ENCODE results near the gene SELENOM.
"Not testable (repeated sequence)": the region's sequence is repeated elsewhere in the genome, so short reads cannot be mapped to it uniquely, and the experiment has no call there.

Gene SELENOM

GRCh38 chr22:31130873-31131272 lies 23.5 kb upstream of the SELENOM start:
- DNase-seq (ENCODE audit: low read depth) = no peak

- no peak for DNase-seq (ENCODE audit: low read depth)
Measured at GRCh38 chr22:31128156-31128555, 20.8 kb upstream of the SELENOM start.

- no peak for DNase-seq (ENCODE audit: low read depth)
Measured at GRCh38 chr22:31127181-31127772, 19.9 kb upstream of the SELENOM start.

GRCh38 chr22:31126869-31127175 lies 19.5 kb upstream of the SELENOM start:
- no peak for DNase-seq (ENCODE audit: low read depth)

GRCh38 chr22:31126128-31126868 lies 18.9 kb upstream of the SELENOM start:
- DNase-seq (ENCODE audit: low read depth) = no peak

GRCh38 chr22:31125521-31126117 lies 18.3 kb upstream of the SELENOM start:
- DNase-seq (ENCODE audit: low read depth) = no peak

- no peak for DNase-seq (ENCODE audit: low read depth)
Measured at GRCh38 chr22:31124811-31125465, 17.6 kb upstream of the SELENOM start.

- no peak for DNase-seq (ENCODE audit: low read depth)
Measured at GRCh38 chr22:31124290-31124689, 16.9 kb upstream of the SELENOM start.

- no peak for DNase-seq (ENCODE audit: low read depth)
Measured at GRCh38 chr22:31123292-31123602, 15.9 kb upstream of the SELENOM start.

GRCh38 chr22:31122532-31123291 lies 15.3 kb upstream of the SELENOM start, which contains the start of gene INPP5J:
TSS of gene INPP5J (plus strand) at chr22:31122966. CDS start at chr22:31123015, 49 bp downstream.
- no peak for DNase-seq (ENCODE audit: low read depth)

- DNase-seq (ENCODE audit: low read depth) = no peak
Measured at GRCh38 chr22:31122196-31122531, 14.8 kb upstream of the SELENOM start.

GRCh38 chr22:31121403-31121802 lies 14.0 kb upstream of the SELENOM start:
- no peak for DNase-seq (ENCODE audit: low read depth)

GRCh38 chr22:31120642-31121041 lies 13.3 kb upstream of the SELENOM start:
- DNase-seq (ENCODE audit: low read depth) = no peak

- DNase-seq (ENCODE audit: low read depth) = no peak
Measured at GRCh38 chr22:31120230-31120629, 12.9 kb upstream of the SELENOM start.

- no peak for DNase-seq (ENCODE audit: low read depth)
Measured at GRCh38 chr22:31119026-31119717, 11.8 kb upstream of the SELENOM start.

- DNase-seq (ENCODE audit: low read depth) = no peak
Measured at GRCh38 chr22:31118046-31118820, 10.9 kb upstream of the SELENOM start.

GRCh38 chr22:31112547-31113091 lies 5.3 kb upstream of the SELENOM start:
- not testable (repeated sequence) for DNase-seq (ENCODE audit: low read depth)

GRCh38 chr22:31107894-31108218 lies 488 bp upstream of the SELENOM start:
- DNase-seq (ENCODE audit: low read depth) = no peak

- no peak for DNase-seq (ENCODE audit: low read depth)
Measured at GRCh38 chr22:31106731-31107177, 614 bp downstream of the SELENOM start.

- DNase-seq (ENCODE audit: low read depth) = no peak
Measured at GRCh38 chr22:31106001-31106571, 1.3 kb downstream of the SELENOM start.
